ENCODE data around the gene RABEPK.
"Not testable (repeated sequence)": the region's sequence is repeated elsewhere in the genome, so short reads cannot be mapped to it uniquely, and the experiment has no call there.

Gene RABEPK

DNA sequence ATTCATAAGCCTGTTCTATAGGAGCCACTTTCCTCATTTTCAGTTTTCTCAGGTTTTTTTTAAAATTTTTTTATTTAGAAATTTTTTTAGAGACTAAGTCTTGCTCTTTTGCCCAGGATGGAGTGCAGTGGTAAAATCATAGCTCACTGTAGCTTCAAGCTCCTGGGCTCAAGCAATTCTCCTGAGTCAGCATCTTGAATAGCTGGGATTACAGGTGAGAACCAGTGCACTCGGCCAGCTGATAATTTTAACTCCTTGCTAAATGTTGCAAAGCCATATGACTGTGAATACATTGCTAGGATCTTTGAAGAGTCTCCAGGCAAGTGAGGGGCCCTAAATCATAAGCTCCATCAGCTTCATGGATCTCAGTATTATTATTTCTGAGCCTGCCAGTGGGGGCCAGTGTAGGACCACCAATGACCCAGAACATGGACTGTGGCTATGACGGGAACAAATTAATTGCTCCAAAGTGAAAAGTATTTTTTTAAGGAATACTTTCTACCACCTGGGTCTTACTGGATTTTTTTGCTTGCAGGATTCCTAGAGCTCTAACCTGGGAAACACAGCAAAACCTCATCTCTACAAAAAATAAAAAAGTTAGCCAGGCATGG lies 55.5 kb downstream of the RABEPK start:
- FAIRE-seq, result no peak

DNA sequence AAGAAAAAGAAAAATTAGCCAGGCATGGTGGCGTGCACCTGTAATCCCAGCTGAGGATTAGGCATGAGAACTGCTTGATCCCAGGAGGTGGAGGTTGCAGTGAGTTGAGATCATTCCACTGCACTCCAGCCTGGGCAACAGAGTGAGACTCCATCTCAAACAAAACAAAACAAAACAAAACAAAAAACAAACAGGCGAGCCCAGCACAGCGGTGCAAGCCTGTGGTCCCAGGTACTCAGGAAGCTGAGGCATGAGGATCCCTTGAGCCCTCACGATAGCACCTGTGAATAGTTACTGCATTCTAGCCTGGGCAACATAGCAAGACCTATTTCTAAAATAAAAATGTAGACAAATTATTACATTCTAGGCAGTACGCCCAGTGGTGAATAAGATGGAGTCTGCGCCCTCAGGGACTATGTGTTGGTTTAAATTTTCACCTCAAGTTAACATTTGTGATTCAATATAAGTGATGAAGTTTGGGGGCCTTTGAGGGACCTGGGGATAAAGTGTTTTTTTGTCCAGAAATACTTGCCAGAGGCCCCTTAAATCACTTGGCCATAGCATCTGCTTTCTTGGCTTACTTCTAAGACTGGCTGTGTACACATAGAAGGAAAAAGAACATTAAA lies 57.9 kb downstream of the RABEPK start:
- no peak for FAIRE-seq

DNA sequence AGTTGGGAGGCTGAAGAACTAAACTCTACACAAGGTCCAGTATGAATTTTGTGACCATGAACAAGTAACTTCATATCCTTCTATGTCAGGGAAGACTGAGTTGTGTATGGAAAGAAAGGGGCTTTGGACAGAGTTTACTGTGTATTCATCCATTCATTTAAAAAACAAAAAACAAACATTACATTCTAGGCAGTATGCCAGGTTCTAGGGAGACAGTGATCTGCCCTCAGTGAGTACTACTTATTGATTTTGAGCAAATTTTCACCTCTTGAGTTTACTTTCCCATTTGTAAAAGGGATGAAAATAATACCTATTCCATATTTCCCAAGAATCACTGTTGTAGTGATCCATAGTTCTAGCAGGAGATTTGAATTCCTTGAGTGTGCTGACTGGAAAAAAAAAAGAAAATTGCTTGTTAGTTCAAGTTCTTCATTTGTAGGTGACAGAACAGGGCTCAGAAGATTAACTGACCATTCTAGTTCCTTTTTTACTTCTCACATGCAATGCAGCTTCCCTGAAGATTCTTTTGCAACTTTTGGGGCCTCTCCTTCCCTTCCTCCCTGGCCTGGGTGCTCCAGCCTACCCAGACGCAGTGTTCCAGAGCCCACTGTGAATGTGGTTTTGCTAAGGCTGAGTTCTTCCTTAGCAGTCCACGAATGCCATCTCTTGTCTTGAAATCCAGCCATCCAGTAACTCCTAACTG lies 58.6 kb downstream of the RABEPK start:
- no peak for FAIRE-seq

DNA sequence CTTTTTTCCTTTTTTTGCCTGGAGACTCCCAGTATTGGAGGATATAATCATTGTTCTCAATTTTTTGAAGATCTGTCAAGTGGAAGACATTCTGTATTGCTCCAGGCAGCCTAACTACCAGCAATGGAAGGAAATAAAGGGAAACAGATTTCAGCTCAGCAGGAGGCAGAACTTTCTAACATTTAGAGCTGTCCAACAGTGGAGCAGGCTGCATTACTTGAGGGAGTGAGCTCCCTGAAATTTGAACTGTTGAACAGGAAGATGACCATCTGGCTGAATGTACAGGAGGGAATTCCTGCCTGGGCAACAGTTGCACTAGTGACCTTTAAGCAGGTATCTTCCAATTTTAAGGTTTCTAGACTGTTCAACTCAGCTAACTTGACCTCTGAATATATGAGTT lies 60.2 kb downstream of the RABEPK start:
- no peak for FAIRE-seq

DNA sequence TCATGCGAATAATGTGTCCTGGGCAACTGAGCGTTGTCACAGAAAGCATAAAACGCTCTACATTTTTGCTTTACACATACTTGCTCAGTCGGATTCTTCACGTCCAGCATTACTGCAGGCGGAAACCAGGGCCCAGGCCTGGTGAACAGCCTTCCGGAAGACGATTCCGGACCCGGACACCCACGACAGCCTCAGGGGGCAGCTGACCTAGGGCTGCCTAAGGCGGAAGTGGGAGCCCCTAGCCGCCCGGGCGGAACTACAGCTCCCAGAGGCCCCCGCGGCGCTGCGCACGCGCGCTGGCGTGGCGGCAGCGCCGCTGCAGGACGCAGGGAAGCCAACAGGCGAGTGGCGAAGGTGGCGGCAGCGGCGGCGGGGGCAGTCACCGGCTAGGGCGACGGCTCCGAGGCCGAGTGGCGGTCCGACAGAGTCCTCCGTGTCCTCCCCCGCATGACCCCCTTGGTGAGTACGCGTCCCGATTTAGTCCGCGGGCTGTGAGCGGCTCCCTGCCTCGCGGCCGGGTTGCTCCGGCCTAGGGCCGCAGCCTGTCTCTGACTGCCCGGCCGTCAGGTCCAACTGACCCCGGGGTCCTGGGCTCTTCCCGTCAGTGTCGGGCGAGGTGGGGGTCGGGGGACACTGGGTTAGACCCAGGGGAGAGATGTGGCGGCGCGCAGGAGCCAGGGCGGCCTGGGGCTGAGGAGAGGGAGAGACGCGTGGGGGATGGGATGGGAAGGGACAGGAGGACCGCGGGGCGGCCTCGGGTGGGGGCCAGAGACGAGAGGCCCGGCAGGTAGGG lies 61.4 kb downstream of the RABEPK start, which contains the start of gene GAPVD1:
TSS of gene GAPVD1 (plus strand) at position 326 of the 793 bp plus-strand sequence. CDS start 37,096 bp downstream, outside the sequence.
- FAIRE-seq, result no peak

DNA sequence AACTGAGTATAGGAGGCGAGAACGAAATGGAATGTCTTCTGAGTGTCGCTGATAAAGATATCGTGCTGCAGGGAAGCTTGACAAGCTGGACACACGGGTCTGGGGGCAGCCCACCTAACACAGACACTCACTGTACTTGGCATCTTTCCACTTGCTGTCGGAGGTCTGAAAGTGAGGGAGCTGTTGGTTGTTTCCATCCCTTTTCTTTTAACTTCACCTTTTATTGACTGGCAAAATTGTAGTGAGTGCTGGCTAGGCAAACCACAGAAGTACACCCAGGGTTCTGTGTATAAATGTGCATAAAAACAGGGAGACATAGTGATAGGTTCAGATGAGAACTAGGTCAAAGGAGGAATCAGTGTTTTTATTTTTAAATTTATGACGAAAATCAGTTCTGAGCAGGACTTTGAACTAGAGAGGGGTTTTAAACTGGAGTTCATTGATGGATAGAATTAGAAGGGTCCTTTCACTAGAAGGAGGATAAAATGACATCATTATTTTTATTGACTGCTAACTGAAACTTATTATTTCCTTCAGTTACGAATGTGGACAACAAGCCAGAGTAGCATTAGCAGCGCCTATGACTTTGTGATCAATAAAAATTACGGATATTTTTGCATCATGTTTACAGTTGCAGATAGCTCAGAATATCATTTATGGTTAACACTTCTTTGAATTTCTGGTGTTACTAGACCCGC lies 62.1 kb downstream of the RABEPK start:
- no peak for FAIRE-seq

DNA sequence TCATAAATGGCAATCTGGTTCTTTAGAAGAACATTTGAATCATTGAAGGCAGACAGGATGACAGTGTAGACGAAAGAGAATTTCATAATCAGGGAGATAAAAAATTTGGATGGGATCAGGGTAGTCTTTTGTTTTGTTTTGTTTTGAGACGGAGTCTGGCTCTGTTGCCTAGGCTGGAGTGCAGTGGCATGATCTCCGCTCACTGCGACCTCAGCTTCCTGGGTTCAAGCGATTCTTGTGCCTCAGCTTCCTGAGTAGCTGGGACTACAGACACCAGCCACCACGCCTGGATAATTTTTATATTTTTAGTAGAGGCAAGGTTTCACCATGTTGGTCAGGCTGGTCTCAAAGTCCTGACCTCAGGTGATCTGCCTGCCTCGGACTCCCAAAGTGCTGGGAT lies 63.7 kb downstream of the RABEPK start:
- not testable (repeated sequence) for FAIRE-seq

DNA sequence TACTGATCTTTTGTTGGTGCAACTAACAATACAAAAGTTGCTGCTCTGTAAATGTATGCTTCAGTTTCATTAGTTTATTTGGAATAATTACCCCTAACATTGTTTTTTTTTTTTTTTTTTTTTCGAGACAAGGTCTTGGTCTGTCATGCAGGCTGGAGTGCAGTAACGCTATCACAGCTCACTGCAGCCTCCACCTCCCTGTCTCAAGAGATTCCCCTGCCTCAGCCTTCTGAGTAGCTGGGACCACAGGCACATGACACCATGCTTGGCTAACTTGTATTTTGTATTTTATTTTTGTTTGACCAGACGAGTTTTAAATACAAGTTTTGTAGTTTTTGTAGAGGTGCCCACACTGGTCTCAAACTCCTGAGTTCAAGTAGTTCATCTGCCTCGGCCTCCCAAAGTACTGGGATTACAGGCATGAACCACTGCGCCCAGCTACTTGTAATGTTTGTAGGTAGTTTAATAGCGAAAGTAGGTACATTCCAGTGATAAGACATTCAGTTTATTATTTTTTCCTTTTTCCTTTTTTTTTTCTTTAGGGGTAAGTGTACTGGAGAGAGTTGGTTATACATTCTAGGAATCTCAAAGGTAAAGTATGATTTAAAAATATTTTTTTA lies 68.2 kb downstream of the RABEPK start:
- FAIRE-seq, result no peak

DNA sequence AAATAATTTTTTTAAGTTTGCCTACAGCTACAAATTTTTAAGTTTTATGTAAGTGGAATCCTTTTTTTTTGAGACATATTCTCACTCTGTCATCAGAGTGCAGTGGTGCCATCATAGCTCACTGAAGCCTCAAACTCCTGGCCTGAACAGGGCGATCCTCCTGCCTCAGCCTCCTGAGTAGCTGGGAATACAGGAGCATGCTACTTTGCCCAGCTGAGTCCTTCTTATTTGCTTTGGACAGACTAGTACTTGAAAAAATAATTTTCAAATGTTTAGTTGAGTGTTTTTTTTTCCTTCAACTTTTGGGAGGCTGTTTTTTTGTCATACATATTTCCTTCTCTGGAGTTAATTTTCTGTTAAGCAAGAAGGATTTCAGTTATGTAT lies 68.7 kb downstream of the RABEPK start:
- no peak for FAIRE-seq

DNA sequence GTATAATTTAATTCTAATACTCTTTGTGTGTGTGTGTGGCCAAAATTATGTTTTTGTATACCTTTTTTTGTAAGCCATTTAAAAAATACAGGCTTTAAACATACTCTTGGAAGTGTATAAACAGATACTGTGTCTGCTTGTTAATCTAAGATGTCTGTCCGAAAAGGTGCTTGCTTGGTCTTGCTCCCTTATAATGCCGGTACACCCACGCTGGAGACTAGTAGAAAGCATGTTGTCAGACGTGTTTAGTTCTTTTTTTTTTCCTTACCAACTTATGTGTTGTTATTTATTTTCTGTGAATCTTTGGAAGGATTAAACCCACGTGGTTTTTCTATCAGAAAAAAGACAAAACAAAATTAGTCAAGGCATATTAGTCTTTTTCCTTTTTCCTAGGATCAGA lies 70.7 kb downstream of the RABEPK start:
- FAIRE-seq, result no peak

DNA sequence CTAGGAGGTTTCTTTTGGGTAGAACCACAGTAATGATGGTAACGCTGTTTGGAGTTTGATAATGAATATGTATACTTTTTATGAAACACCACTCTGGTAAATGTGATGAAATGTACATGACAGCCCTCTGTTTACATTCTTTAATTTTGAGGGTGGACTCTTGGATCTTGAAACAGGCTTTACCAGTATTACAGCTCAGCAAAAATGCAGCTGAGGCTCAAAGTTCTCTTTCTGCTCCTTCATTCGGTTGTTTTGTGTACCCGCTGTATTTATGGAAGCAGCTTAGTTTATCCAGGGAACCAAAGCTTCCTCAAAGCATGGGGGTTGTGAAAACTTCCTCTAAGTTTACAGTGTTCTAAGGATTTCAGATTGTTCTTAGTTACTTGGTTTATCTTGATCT lies 72.4 kb downstream of the RABEPK start:
- FAIRE-seq, result no peak

DNA sequence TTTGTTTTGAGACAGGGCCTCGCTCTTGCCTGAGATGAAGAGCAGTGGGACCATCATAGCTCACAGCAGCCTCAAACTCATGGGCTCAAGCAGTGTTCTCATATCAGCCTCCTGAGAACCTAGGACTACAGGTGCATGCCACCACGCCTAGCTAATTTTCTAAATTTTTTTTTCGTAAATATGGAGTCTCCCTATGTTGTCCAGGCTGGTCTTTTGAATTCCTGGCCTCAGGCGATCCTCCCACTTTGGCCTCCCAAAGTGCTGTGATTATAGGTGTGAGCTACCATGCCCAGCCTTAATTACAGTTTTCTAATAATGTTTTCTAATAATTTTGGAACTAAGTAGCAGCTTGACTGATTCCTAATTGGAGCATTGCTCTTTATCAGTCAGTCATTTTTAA lies 76.4 kb downstream of the RABEPK start:
- FAIRE-seq, result no peak

DNA sequence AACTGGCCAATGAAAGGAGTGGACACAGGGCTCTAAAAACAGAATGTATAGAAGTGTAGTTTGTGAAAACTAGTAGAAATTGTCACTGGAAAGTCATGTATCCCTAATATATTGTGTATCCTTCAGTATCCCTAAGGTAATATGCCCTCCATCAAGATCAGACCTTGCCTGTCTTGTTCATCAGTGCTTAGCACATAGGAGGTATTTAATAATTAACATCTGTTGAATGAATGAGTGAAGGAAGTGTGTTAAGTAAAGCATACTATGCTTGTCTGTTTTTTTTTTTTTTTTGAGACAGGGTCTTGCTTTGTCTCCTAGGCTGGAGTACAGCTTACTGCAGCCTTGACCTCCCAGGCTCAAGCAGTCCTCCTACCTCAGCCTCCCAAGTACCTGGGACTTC lies 77.1 kb downstream of the RABEPK start:
- FAIRE-seq, result no peak

DNA sequence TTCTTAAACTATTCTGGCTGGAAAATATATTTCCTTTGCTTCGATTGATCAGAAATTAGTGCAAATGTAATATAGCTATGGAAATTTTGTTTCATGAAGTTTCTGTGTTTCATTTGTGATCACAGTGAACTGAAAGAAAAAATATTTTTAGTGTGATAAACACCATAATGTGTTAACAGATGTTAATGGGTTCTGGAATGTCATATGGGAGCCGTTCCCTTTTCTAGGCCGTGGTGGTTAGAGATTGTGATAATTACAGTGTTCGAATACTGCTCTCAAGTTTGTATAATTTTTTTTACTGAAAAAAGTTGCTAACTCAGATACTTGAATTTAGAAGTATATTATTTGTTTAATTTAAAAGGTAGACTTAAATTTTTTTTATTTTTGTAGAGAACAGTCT lies 80.6 kb downstream of the RABEPK start:
- no peak for FAIRE-seq

All from G401.6 (cell line).